ENCODE results near the gene AGBL5. TPM values are rescaled to one million over a fixed set of nuclear protein-coding genes. Genes with fewer than 3 reads are reported as not detected.

The AGBL5 gene
- polyA plus RNA-seq, 1 donor (not counting 4 experiments of a cell fraction or from before 2014, with no cell fraction given): 25.5 TPM

DNA sequence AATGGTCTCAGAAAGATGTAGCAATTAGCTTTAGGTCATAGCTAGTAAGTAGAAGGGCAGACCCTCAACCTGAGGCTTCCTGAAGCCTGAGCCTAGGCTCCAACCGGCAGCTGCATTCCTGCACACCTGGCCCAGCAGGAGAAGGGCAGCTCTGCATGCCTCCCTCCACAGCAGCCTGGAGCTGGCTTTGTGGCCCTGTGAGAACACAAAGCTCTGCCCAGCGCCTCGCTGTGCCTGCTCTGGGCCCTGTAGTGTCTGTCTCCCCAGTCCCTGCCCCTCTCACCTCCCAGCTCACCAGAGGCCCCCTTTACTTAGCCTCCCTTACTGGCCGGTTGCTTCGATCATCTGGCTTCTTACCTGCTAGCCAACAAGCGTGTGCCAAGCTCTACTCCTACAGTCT lies 12.0 kb upstream of the AGBL5 start:
- H3K36me3 ChIP-seq (ENCODE audit: control insufficient read depth in 2 of 2, extremely low read depth in 1 of 2, insufficient read depth in 2 of 2, low read length in 2 of 2): peaks cover 55 to 61% of the 10 kb centered on the region in 2 experiments

DNA sequence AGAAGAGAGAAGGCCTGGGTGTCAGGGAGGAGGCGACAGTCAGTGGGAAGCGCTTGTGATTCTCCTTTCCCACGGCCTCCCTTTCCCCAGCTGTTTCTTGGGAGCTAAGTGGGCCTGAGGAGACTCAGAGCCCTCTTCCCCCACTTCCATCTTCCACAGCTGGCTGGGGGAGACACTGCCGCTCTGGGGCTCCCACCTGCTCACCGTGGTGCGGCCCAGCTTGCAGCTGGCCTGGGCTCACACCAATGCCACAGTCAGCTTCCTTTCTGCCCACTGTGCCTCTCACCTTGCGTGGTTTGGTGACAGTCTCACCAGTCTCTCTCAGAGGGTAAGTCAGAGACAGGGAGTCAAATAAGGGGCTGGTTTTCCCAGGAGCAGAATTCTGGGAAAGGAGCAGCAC lies 11.6 kb upstream of the AGBL5 start:
- H2AFZ ChIP-seq (ENCODE audit: control insufficient read depth, low read length): no peak overlapping the region

More for the DNA sequence above, 12.0 kb upstream of the AGBL5 start:
- no peak for TF ChIP-seq EZH2 (IDR thresholded peaks at IDR 0.05; ENCODE audit: low read length)
- TF ChIP-seq, protein P1, sequence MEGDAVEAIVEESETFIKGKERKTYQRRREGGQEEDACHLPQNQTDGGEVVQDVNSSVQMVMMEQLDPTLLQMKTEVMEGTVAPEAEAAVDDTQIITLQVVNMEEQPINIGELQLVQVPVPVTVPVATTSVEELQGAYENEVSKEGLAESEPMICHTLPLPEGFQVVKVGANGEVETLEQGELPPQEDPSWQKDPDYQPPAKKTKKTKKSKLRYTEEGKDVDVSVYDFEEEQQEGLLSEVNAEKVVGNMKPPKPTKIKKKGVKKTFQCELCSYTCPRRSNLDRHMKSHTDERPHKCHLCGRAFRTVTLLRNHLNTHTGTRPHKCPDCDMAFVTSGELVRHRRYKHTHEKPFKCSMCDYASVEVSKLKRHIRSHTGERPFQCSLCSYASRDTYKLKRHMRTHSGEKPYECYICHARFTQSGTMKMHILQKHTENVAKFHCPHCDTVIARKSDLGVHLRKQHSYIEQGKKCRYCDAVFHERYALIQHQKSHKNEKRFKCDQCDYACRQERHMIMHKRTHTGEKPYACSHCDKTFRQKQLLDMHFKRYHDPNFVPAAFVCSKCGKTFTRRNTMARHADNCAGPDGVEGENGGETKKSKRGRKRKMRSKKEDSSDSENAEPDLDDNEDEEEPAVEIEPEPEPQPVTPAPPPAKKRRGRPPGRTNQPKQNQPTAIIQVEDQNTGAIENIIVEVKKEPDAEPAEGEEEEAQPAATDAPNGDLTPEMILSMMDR (optimal IDR thresholded peaks at IDR 0.05 in 1 of 3, IDR thresholded peaks at IDR 0.05 in 1 of 3, conservative IDR thresholded peaks at IDR 0.05 in 1 of 3; ENCODE audit: extremely low read depth in 1 of 3, insufficient read depth in 2 of 3, low read length in 3 of 3): no peak
- Histone ChIP-seq H2AFZ (ENCODE audit: control insufficient read depth, low read length) (no peak overlapping the region), H3K4me3 (ENCODE audit: control insufficient read depth in 2 of 3, extremely low read depth in 1 of 3, insufficient read depth in 2 of 3, low read depth in 1 of 3, low read length in 3 of 3) (no peak overlapping the region), H3K79me2 (ENCODE audit: control insufficient read depth, insufficient read depth, low read length) (peaks cover 8% of the 10 kb centered on the region), H4K20me1 (ENCODE audit: control insufficient read depth, extremely low read depth, insufficient read depth, low read length) (peaks cover 2% of the 10 kb centered on the region), H3K4me1 (ENCODE audit: control insufficient read depth, extremely low read depth, insufficient read depth, low read length) (no peaks in the 10 kb centered on the region), H3K27ac (ENCODE audit: control insufficient read depth, insufficient read depth, low read length) (no peak overlapping the region), H3K9me1 (ENCODE audit: control insufficient read depth, extremely low read depth, insufficient read depth, low read length) (no peaks in the 10 kb centered on the region), H3K27me3 (ENCODE audit: control insufficient read depth, extremely low read depth, insufficient read depth, low read length) (no peaks in the 10 kb centered on the region), H3K4me2 (ENCODE audit: control insufficient read depth, extremely low read depth, insufficient read depth, low read depth, low read length) (no peak overlapping the region), H3K9ac (ENCODE audit: control insufficient read depth, extremely low read depth, insufficient read depth, low read length) (no peak overlapping the region), H3K9me3 (ENCODE audit: control insufficient read depth, low read depth, low read length) (no peaks in the 10 kb centered on the region)
- dilution Hi-C loops (cut with MboI; ENCODE audit: extremely low pct_ligation_motif_present, low sequenced_read_pairs): no loop called here
- DNase-seq (ENCODE audit: low read depth, low spot score): no peak
- no peak for FAIRE-seq

DNA sequence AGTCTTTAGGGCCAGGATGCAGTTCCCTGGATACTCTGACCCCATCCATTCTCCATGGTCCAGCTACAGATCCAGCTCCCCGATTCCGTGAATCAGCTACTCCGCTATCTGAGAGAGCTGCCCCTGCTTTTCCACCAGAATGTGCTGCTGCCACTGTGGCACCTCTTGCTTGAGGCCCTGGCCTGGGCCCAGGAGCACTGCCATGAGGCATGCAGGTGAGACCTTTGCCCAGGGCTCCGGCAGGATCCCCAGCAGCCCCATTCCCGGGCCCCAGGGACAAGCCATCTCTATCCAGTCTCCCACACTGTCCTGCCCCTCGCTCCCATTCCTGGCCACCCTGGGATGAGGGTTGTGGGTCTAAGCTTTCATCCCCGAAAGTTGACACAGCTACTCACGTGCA lies 11.2 kb upstream of the AGBL5 start:
- no peak for DNase-seq (ENCODE audit: low read depth, low spot score)
- Histone ChIP-seq H3K9me1 (ENCODE audit: control insufficient read depth, extremely low read depth, insufficient read depth, low read length) (no peaks in the 10 kb centered on the region), H4K20me1 (ENCODE audit: control insufficient read depth, extremely low read depth, insufficient read depth, low read length) (peaks cover 2% of the 10 kb centered on the region), H3K4me1 (ENCODE audit: control insufficient read depth, extremely low read depth, insufficient read depth, low read length) (no peaks in the 10 kb centered on the region), H3K9me3 (ENCODE audit: control insufficient read depth, low read depth, low read length) (no peaks in the 10 kb centered on the region), H3K4me2 (ENCODE audit: control insufficient read depth, extremely low read depth, insufficient read depth, low read depth, low read length) (no peak overlapping the region), H3K36me3 (ENCODE audit: control insufficient read depth in 2 of 2, extremely low read depth in 1 of 2, insufficient read depth in 2 of 2, low read length in 2 of 2) (peaks cover 54 to 55% of the 10 kb centered on the region in 2 experiments), H3K4me3 (ENCODE audit: control insufficient read depth in 2 of 3, extremely low read depth in 1 of 3, insufficient read depth in 2 of 3, low read depth in 1 of 3, low read length in 3 of 3) (no peak overlapping the region), H3K27ac (ENCODE audit: control insufficient read depth, insufficient read depth, low read length) (no peak overlapping the region), H3K9ac (ENCODE audit: control insufficient read depth, extremely low read depth, insufficient read depth, low read length) (no peak overlapping the region), H2AFZ (ENCODE audit: control insufficient read depth, low read length) (no peak overlapping the region), H3K27me3 (ENCODE audit: control insufficient read depth, extremely low read depth, insufficient read depth, low read length) (no peaks in the 10 kb centered on the region), H3K79me2 (ENCODE audit: control insufficient read depth, insufficient read depth, low read length) (peaks cover 3% of the 10 kb centered on the region)
- FAIRE-seq: no peak
- dilution Hi-C loops (cut with MboI; ENCODE audit: extremely low pct_ligation_motif_present, low sequenced_read_pairs): no loop called here
- no peak for TF ChIP-seq EZH2 (IDR thresholded peaks at IDR 0.05; ENCODE audit: low read length)
- TF ChIP-seq, protein P1 (optimal IDR thresholded peaks at IDR 0.05 in 1 of 3, IDR thresholded peaks at IDR 0.05 in 1 of 3, conservative IDR thresholded peaks at IDR 0.05 in 1 of 3; ENCODE audit: extremely low read depth in 1 of 3, insufficient read depth in 2 of 3, low read length in 3 of 3): no peak

More for the DNA sequence above, 11.6 kb upstream of the AGBL5 start:
- H3K4me3 ChIP-seq (ENCODE audit: control insufficient read depth in 2 of 3, extremely low read depth in 1 of 3, insufficient read depth in 2 of 3, low read depth in 1 of 3, low read length in 3 of 3): no peak overlapping the region
- H3K79me2 ChIP-seq (ENCODE audit: control insufficient read depth, insufficient read depth, low read length): peaks cover 8% of the 10 kb centered on the region
- H3K36me3 ChIP-seq (ENCODE audit: control insufficient read depth in 2 of 2, extremely low read depth in 1 of 2, insufficient read depth in 2 of 2, low read length in 2 of 2): peaks cover 55 to 59% of the 10 kb centered on the region in 2 experiments
- H3K27ac ChIP-seq (ENCODE audit: control insufficient read depth, insufficient read depth, low read length): no peak overlapping the region
- no peaks in the 10 kb centered on the region for H3K9me1 ChIP-seq (ENCODE audit: control insufficient read depth, extremely low read depth, insufficient read depth, low read length)
- no peaks in the 10 kb centered on the region for H3K9me3 ChIP-seq (ENCODE audit: control insufficient read depth, low read depth, low read length)
- no peaks in the 10 kb centered on the region for H3K27me3 ChIP-seq (ENCODE audit: control insufficient read depth, extremely low read depth, insufficient read depth, low read length)
- dilution Hi-C loops (cut with MboI; ENCODE audit: extremely low pct_ligation_motif_present, low sequenced_read_pairs): no loop called here
- no peaks in the 10 kb centered on the region for H3K4me1 ChIP-seq (ENCODE audit: control insufficient read depth, extremely low read depth, insufficient read depth, low read length)
- no peak overlapping the region for H3K9ac ChIP-seq (ENCODE audit: control insufficient read depth, extremely low read depth, insufficient read depth, low read length)
- FAIRE-seq: no peak
- no peak overlapping the region for H3K4me2 ChIP-seq (ENCODE audit: control insufficient read depth, extremely low read depth, insufficient read depth, low read depth, low read length)
- H4K20me1 ChIP-seq (ENCODE audit: control insufficient read depth, extremely low read depth, insufficient read depth, low read length): peaks cover 2% of the 10 kb centered on the region
- no peak for TF ChIP-seq EZH2 (IDR thresholded peaks at IDR 0.05; ENCODE audit: low read length)
- DNase-seq (ENCODE audit: low read depth, low spot score): no peak
